ENCODE results near the gene ELFN1.

ELFN1 gene

GRCh38 chr7:1696671-1697498, 26.8 kb downstream of the ELFN1 start:
- no peak for DNase-seq

GRCh38 chr7:1697499-1698125, 27.5 kb downstream of the ELFN1 start:
- DNase-seq: no peak

- no peak for DNase-seq
Measured at GRCh38 chr7:1698201-1698600, 28.1 kb downstream of the ELFN1 start.

- DNase-seq: no peak
Measured at GRCh38 chr7:1698951-1699350, 28.9 kb downstream of the ELFN1 start.

- no peak for DNase-seq
Measured at GRCh38 chr7:1700086-1700485, 30.0 kb downstream of the ELFN1 start.

- no peak for DNase-seq
Measured at GRCh38 chr7:1700536-1701333, 30.7 kb downstream of the ELFN1 start.

- no peak for DNase-seq
Measured at GRCh38 chr7:1702652-1703051, 32.6 kb downstream of the ELFN1 start.

- DNase-seq: no peak
Measured at GRCh38 chr7:1703441-1703840, 33.4 kb downstream of the ELFN1 start.

GRCh38 chr7:1703871-1704810, 34.1 kb downstream of the ELFN1 start:
- no peak for DNase-seq

- no peak for DNase-seq
Measured at GRCh38 chr7:1704811-1705738, 35.0 kb downstream of the ELFN1 start.

- DNase-seq: no peak
Measured at GRCh38 chr7:1705856-1706255, 35.8 kb downstream of the ELFN1 start.

GRCh38 chr7:1706381-1706720, 36.3 kb downstream of the ELFN1 start:
- no peak for DNase-seq

- no peak for DNase-seq
Measured at GRCh38 chr7:1706721-1707613, 36.9 kb downstream of the ELFN1 start.

GRCh38 chr7:1707756-1708595, 37.9 kb downstream of the ELFN1 start:
- DNase-seq: no peak

GRCh38 chr7:1708596-1709251, 38.6 kb downstream of the ELFN1 start:
- no peak for DNase-seq

GRCh38 chr7:1709281-1709680, 39.2 kb downstream of the ELFN1 start:
- DNase-seq: no peak

- DNase-seq: no peak
Measured at GRCh38 chr7:1709900-1710299, 39.8 kb downstream of the ELFN1 start.

GRCh38 chr7:1710936-1711335, 40.9 kb downstream of the ELFN1 start:
- DNase-seq: no peak
